ENCODE data around the gene EMP2.
"Not testable (repeated sequence)": the region's sequence is repeated elsewhere in the genome, so short reads cannot be mapped to it uniquely, and the experiment has no call there.

Gene EMP2, protein sequence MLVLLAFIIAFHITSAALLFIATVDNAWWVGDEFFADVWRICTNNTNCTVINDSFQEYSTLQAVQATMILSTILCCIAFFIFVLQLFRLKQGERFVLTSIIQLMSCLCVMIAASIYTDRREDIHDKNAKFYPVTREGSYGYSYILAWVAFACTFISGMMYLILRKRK

DNA sequence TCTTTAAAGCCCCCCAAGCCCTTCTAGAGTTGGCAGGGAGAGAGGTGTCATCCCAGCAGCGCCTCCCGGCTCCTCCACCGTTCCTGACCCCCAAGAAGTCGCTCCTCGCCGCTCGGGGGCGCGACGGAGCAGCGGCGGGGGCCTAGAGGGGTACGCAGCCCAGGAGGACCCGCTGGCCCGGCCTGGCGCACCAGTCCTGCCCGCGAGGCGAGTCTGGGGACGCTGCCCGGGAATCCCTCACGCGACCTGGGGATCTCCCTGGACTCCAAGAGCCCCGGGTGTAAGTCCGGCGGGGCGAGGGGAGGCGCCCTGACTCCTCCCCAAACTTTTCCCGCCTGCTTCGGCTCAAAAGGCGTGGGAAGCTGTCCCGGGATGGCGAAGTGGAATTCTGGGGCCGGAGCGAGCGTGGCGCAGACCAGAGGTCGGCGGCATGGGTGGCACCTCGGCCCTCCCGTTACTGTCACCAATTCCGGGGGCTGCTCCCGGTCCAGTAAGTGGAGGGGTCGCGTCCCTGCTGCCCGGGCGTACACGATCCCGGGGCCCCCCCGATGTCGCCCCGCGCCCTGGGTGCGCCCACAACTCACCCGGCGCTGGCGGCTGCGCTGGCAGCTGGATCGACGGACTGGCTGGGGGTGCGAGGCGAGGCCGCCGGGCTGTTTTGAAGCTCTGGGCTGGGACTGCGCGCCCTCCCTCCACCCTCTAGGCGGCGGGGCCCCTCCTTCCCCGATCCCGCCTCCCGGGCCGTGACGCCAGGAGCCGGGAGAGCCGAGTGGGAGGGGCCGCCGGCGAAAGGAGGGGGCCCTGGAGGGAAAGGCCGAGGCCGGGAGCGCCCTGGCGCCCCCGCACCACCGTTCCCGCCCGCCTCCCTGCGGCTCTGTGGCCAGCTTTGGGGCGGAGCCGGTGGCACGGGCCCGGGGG is at the start of gene EMP2:
EMP2 (minus strand) TSS at position 634 of the 918 bp plus-strand sequence. CDS start 32,981 bp downstream, outside the sequence.
- DNase-seq, result no peak

DNA sequence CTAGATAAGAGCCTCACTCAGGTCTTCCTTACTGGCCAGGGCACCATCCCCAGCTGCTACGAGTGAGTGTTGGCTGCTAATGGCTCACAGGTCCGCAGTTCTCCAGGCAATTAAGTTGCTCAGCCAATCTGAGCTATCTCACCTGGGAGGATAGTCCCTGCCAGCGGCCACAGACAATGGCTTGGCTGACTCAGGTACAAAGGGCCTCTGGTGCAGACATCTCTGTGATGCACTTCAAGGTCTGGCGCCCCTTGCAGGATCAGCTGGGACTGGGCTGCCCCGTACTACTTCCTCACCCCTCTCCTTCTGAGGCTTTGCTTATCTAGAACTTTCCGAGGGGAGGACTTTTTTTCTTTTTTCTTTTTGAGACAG is 49.2 kb upstream of the EMP2 start:
- DNase-seq, result no peak

DNA sequence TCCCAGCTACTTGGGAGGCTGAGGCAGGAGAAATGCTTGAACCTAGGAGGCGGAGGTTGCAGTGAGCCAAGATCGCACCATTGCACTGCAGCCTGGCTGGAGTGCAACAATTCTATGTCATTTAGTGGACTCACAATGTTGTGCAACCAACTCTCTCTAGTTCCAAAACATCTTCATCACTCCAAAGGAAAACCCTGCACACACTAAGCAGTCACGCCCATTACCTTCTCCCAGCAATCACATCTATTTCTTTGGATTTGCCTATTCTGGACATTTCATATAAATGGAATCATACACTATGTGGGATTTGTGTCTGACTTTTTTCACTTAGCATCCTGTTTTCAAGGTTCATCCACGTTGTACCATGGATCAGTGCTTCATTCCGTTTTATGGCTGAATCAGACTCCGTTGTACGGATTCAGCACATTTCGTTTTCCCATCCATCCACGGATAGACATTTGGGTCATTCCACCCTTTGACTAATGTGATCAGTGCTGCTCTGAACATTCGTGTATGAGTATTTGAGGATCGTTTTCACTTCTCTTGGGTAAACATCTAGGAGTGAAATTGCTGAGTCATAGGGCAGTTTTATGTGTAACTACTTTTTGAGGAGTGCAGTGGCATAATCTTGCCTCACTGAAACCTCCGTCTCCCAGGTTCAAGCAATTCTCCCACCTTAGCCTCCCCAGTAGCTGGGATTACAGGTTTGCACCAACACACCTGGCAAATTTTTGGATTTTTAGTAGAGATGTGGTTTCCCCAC is 45.4 kb upstream of the EMP2 start:
- DNase-seq, result no peak

DNA sequence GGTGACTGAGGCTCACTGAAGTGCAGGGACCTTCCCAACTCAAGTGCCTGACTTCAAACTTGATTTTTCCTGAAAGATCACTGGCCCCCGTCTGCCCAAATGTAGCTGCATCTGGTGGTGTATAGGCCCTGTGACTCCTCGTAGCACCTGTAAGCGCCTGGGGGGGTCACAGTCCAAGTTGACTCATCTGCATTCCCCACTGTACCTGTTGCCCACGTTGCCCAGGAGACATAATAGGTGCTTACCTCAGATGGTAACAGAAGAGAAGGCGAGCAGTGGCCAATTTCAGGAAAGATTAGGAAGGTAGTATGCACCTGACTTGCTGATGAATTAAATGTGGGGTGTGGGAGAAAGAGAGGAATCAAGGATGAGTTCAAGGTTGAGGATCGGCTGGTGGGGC is 44.1 kb upstream of the EMP2 start:
- no peak for DNase-seq

DNA sequence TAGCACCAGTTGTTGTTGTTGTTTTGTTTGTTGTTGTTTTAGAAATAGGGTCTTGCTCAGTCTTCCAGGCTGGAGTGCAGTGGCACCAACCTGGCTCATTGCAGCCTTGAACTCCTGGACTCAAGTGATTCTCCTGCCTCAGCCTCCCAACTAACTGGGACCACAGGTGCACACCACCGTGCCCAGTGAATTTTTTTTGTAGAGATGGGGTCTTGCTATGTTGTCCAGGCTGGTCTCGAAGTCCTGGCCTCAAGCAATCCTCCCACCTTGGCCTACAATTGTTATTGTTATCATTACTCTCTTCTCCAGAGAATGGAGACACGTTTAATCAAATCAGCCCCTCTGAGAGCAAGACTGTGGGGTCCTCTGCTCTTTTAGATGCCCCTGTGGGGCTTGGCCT is 42.7 kb upstream of the EMP2 start:
- DNase-seq, result no peak

DNA sequence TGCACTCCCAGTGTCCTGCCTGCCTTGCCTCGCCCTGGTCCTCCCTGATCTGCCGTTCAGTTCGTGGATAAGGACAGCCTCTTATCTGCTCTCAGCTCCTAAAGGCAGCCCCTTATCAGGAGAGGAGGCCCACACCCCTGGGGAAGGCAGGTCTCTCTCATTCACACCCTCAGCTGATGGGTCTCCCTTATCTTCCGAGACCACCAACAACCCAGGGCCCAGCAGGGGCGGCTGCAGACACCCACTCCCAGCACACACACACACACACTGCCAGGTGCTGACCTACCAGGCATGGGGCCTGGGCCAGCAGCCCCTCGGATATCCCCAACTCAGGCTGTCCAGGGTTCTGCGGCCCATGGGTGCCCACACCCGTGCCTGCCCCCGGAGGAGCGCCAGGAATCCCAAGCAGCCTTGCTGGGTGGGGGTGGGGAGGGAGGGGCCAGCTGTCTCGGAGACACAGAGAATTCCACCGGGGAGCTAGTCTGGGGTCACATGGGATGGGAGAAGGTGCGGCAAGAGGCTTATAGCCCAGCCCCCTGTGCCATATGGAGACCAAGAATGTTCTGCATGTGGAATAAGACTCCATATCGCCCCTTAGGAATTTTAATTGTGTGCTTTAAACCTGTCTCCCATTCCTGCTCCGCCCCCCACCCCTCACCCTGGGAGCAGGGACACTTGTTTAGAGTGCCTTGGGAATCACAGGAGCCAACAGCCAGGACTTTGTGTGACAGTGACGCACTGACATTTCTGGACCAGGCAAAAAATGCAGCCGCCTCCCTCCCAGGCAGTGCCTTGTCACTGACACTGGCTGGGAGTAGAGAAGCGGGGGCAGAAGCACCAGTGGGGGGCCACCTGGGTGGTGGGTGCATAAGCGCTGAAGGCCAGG is 41.9 kb upstream of the EMP2 start:
- DNase-seq, result no peak

DNA sequence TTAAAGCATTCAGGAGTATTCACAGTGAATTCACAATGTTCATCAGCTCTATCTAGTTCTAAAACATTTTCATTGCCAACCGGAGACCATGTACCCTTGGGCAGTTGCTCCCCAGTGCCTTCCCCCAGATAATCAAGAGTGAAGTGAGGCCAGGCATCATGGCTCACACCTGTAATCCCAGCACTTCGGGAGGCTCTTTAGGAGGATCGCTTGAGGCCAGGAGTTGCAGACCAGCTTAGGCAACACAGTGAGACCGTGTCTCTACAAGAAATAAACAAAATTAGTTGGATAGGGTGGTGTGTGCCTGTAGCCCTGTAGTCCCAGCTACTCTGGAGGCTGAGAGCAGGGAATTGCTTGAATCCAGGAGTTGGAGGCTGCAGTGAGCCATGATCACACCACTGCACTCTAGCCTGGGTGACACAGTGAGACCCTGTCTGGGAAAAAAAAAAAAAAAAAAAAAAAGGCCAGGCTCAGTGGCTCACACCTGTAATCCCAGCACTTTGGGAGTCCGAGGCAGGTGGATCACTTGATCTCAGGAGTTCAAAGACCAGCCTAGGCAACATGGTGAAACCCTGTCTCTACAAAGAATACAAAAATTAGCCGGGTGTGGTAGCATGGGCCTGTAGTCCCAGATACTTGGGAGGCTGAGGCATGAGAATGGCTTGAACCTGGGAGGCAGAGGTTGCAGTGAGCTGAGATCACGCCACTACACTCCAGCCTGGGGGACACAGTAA is 41.0 kb upstream of the EMP2 start:
- not testable (repeated sequence) for DNase-seq

DNA sequence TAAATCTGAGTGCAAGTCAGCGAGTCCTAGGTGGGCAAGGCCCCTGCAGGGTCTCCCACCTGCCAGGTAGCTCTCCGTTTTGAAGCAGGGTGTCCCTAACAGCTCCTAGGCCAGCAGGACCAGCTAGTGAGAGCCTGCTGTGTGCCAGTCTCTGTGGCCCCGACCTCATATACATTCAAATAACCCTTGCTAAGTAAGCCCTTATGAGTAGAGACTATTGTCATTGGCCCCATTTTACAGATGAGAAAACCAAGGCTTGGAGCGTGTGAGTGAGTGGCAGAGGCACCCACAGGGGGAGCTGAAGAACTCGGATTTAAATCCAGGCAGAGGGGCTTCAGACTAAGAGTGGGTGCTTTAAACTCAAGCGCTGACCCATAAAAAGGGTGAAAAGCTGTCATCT is 39.7 kb upstream of the EMP2 start:
- DNase-seq, result no peak

DNA sequence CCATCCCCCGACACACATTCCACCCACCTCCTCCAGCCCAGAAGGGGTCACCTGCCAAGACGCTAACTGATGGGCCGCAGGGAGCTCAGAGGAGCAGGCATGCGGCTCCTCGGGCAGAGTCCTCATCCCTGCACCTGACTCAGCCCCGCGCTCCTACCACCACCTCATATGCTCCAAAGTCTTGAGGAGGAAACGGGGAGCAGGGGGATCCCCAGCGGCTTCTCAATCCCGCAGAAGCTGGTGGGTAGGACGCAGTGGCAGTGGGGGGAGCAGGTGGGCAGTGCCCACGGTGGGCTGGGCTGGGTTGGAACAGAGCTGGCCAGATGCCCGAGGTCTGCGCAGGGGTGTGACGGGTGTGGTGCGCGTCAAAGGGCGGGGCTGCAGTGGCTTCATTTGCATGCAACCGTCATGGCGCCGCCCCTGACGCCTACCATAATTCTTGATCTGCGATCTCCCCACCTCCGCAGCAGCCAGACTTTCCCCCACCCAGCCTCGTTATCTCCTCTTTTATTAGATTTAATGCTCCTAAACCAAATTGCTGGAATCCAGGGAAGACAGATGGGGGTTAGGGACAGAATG is 39.0 kb upstream of the EMP2 start:
- no peak for DNase-seq

DNA sequence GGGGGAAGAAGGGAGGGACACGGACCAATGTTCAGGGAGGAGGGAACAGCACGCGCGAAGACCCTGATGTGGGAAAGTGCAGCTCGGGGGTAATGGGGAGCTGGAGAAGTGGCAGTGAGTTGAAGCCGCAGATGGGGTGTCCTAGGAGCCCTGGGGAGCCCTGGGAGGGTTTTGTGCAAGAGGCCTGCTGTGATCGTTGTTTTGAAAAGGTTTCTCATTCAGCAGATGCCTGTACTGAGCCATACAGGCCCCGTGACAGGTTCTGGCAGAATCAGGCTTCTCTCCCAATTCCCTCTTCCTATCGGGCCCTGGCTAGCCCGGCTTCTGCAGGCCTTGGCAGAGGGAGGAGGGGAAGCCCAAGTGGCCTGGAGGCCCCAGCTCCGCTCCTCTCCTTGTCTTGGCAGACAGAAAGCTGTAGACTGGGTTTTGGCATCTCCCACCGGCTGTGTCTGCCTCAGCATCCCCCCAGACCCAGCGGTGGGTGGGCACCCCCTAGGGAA is 38.4 kb upstream of the EMP2 start:
- no peak for DNase-seq

DNA sequence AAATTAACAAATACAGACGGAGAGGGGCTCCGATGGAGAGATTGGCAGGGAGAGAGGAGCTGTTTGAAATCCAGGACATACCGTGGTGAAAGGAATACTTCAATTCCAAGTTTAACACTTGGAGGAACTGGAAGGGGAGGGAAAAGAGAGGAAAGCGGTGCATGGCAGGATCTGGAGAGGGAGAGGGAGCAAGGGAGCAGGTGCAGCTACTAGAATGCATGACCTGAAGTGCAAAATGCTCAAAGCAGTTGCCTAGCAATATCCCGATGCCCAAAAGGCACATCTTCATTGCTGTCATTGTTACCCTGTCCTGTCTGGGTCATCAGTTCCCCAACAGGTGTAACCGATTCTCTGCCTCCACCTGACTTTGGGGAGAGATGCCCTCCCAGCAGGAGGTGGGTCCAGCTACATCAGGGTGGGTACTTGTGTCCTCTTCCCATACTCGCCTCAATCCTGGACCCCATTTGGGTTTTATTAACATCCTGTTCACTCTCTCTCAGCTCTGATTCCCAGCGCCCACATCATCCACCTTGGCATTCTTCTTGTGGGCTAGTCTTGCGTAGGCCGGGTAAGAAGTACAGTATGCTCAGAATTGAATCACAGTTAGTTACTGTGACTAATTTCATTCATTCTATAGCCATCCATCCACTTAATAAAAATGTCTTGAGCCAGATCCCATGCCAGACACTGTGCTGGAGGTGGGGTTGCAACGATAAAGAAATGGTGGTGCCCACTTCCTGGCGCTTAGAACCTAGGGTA is 37.4 kb upstream of the EMP2 start:
- no peak for DNase-seq

DNA sequence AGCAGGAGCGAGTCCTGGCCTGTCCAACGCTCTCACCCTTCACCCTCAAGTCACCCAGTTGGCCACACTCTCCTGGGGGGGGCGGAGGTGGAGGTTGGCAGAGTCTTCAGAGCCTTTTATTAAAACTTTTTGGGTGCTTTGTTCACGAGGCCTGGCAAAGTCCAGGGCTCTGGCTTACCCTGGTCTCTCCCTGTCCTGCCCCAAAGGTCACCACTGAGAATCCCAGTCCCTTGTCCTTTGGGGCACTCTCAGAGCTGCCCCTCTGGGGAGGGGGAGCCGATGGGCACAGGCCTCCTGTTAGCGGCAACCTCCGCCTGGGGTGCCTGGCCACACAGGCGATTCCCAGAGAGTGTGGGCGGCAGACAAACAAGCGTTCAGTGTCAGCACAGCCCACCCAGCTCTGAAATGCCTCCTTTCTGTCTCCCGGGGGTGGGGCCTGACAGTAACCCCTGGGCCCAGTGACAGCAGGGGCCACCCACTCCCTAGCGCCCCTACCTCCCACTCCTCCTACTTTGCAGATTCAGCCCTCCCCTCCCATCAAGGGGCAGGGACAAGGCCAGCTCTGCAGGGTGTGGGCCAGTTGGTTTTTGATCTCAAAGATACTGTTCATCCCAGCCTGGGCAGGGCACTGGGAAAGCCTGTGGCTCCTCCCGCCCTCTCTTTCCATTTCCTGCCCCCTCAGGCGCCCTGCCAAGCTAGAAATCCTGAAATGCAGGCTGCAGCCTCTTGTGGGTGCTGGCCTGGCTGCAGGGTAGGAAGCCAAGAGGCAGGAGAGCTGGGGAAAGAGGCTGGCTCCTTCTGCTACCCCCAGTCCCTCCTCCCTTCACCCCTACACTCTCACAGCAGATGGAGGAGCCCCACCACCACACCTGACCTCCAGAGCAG is 36.6 kb upstream of the EMP2 start:
- no peak for DNase-seq

DNA sequence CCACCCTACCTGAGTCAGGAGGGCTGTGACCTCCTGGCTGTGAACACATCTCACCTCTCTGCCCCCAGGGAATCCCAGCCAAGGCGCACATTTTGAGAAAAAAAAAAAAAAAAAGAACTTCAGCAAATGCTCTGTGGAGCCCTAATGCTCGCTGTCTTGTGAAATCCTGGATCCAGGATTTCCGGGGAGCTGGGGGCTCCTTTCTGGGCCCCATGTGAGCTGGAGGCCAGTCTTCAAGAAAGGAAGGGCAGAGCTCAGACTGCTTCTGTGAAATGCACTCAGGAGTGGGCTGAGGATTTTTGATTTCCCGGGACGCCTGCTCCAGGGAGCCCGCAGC is 36.0 kb upstream of the EMP2 start:
- DNase-seq, result no peak

DNA sequence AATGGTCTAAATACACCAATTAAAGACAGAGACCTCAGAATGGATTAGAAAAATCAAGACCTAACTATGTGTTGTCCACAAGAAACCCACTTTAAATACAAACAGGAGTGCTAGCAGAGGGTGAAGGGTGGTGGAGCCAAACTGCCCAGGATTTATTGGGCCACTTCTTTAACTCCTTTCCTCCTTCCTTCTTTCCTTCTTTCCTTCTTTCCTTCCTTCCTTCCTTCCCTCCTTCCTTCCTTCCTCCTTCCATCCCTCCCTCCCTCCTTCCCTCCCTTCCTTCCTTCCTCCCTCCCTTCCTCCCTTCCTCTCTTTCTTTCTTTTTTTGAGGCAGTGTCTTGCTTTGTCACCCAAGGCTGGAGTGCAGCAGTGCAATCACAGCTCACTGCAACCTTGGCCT is 34.3 kb upstream of the EMP2 start:
- DNase-seq, result no peak

DNA sequence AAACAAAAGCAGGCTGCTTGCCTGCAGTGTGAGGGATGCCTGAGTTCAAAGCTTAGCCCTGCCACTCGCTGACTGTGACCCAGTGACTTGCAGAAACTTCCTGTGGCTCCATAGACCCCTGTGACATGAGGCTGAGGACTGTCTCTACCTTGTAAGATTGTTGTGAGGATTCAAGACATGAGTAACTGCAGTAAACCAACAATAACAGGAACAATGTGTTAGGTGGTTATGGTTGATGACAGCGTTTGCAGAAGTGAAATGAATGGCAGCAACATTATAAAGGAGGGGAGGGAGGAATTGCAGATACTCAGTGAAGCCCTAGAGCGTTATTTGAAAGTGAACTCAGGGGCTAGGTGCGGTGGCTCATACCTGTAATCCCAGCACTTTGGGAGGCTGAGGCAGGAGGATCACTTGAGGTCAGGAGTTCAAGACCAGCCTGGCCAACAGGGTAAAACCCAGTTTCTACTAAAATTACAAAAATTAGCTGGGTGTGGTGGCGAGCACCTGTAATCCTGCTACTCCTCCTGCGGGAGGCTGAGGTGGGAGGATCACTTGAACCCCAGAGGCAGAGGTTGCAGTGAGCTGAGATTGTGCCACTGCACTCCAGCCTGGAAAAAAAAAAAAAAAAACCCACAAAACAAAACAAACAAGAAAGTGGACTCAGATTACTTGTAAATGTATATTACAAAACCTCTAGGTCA is 33.5 kb upstream of the EMP2 start:
- DNase-seq, result no peak

DNA sequence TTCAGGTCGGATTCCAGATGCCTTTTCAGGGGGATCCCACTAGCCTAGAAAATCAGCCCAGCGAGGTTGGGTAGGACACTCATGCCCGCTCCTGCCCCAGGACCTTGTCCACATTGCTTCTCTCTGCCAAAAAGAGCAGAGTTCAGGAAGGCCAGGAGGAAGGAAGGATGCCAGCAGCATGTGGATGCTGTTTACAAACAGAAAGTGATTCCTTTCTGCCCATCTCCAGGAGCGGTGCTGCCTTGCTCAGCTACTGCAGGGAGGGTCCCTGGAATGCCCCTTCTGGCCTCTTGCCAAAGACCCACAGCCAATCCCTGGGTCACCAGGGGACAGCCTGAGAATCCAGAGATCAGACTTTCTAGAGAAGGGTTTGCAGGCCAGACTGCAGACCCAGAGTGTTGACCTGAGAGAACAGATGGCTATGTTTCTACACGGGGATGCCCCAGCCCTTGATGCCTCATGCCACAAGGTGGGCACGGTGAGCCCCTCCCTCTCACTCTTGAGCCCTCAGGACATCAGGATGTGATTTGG is 32.3 kb upstream of the EMP2 start:
- DNase-seq, result no peak

DNA sequence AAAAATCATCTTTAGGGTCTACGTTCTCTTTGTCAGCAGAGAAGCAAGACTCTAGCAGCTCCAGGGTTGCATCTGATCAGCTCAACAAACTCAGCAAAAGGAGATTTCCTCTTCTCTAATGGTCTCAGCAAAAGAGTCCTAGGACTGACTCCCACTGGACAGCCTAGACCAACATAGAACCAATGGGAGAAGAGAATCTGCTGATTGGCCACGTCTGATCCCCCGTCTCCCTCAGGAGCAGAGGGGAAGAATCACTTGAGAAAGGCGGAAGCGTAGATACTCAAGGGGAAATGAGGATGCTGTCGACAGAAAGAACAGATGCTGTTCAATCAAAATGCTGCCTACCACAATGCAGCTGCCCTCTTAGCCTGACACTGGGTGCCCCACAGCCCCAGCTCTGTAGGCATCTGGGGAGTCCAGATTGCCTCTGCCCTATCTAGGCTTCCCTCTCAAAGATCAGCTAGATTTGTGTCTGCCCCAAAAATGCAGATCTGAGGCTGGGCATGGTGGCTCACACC is 31.5 kb upstream of the EMP2 start:
- DNase-seq, result no peak

DNA sequence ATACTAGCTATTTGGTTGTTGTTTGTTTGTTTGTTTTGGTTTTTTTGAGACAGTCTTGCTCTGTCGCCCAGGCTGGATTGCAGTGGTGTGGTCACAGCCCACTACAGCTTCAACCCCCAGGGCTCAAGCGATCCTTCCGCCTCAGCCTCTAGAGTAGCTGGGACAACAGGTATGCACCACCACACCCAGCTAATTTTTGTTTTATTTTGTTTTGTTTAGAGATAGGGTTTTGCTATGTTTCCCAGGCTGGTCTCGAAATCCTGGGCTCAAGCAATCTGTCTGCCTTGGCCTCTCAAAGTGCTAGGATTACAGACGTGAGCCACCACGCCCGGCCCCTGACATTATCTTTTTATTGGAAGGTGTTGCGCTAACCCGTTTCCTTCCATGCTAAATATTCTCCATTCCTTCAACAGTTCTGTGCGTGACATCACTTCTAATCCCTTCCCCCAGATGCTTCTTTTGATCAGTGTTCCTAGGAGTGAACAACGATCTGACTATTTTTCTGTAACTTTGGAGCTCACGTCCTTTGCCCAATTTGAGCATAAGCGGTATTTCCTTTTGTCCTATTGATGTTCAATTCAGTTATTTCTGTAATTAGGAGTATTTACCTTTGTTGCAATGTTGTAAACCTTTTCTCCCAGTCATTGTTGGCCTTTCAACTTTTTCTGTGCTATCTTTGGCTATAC is 30.2 kb upstream of the EMP2 start:
- no peak for DNase-seq
